HCT116 (cell line): ENCODE results near the gene MED23. TPM values are rescaled to one million over a fixed set of nuclear protein-coding genes. Genes with fewer than 3 reads are reported as not detected.

Source experiments
- ATAC-seq: fragments of 200-7000 bp; cut with Tn5 transposase; 2 replicates; pipeline ENCODE4 v1.9.1; 2020; ENCODE audit warnings: mild to moderate bottlenecking, moderate library complexity
- BruUV-seq: library from RNA; stranded (reverse); fragments of 400-500 nt; replicated peaks from 2 replicates; lab custom pipeline; 2021; lab: Mats Ljungman, UMichigan
- CTCF ChIA-PET: fragments of 300-600 bp; sonication (Branson Sonifier 250); formaldehyde crosslinking; loops from one replicate; lab custom pipeline; 2021; ENCODE audit warnings: antibody characterized with exemption; lab: Charles Lee
- POLR2A ChIA-PET: fragments of 300-600, 350-600 bp; sonication (Branson Sonifier 250); formaldehyde crosslinking; loops from one replicate; lab custom pipeline; 2021; ENCODE audit warnings: antibody characterized with exemption; lab: Charles Lee
- RAD21 ChIA-PET, 2 experiments: fragments of 300-600 bp; sonication (Branson Sonifier 250); formaldehyde crosslinking; loops; one replicate each; lab custom pipeline; 2023; ENCODE audit warnings: low total read pairs in 2 of 2; ENCODE audit not compliant: uncharacterized antibody in 2 of 2, unreplicated experiment in 2 of 2, low non-redundant PET in 1 of 2; lab: Charles Lee
- DNase-seq: peaks from one replicate; pipeline ENCODE4 v3.0.0-alpha.2; 2010; ENCODE audit warnings: low read depth, low spot score
- H2AFZ ChIP-seq: fragments of 200-600 bp; shearing (Covaris generic), sonication (generic); 2 replicates; pipeline ENCODE4 v1.6.1; 2017; ENCODE audit warnings: low read depth, mixed run types, mixed read lengths, antibody characterized with exemption, low read length; ENCODE audit not compliant: poor library complexity, severe bottlenecking
- H3K27ac ChIP-seq: 2 replicates; pipeline ENCODE4 v1.5.1; 2012; ENCODE audit warnings: low read depth, low read length
- H3K27me3 ChIP-seq: fragments of 200-600 bp; sonication (generic); 2 replicates; pipeline ENCODE4 v1.6.1; 2016; ENCODE audit warnings: mixed run types, low read length, mixed read lengths; ENCODE audit not compliant: insufficient read depth
- H3K36me3 ChIP-seq, 2 experiments: fragments of 200-500 bp in 1 of 2; fragments of 200-600 bp in 1 of 2; sonication (Bioruptor generic) in 1 of 2; sonication (generic) in 1 of 2; 2 replicates each; pipeline versions ENCODE4 v1.5.1 to v1.6.1; 2014 to 2016; ENCODE audit warnings: low read length in 2 of 2, inconsistent platforms in 1 of 2, mixed read lengths in 1 of 2, mixed run types in 1 of 2; ENCODE audit not compliant: insufficient read depth in 2 of 2, control insufficient read depth in 1 of 2
- H3K4me1 ChIP-seq, 2 experiments: fragments of 200-600 bp in 1 of 2; sonication (generic) in 1 of 2; 2 replicates each; pipeline versions ENCODE4 v1.5.1 to v1.6.1; 2012 to 2017; ENCODE audit warnings: low read length in 2 of 2, inconsistent platforms in 1 of 2, mild to moderate bottlenecking in 1 of 2, mixed read lengths in 1 of 2, mixed run types in 1 of 2, moderate library complexity in 1 of 2; ENCODE audit not compliant: insufficient read depth in 2 of 2, control insufficient read depth in 1 of 2
- H3K4me2 ChIP-seq: fragments of 200-600 bp; sonication (generic); 2 replicates; pipeline ENCODE4 v1.6.1; 2017; ENCODE audit warnings: mixed run types, low read length, mixed read lengths
- H3K4me3 ChIP-seq, 2 experiments: fragments of 200-600 bp in 1 of 2; sonication (generic) in 1 of 2; replicated peaks in 1 of 2; 2 replicates each; pipeline ENCODE4 v1.5.1; 2011 to 2016; ENCODE audit warnings: low read length in 2 of 2, control low read depth in 1 of 2, low read depth in 1 of 2, mild to moderate bottlenecking in 1 of 2, mixed read lengths in 1 of 2, mixed run types in 1 of 2
- H3K79me2 ChIP-seq: fragments of 200-600 bp; sonication (generic); 2 replicates; pipeline ENCODE4 v1.6.1; 2017; ENCODE audit warnings: mild to moderate bottlenecking, mixed run types, low read length, moderate library complexity, mixed read lengths; ENCODE audit not compliant: insufficient read depth
- H3K9ac ChIP-seq: fragments of 200-600 bp; sonication (generic); 2 replicates; pipeline ENCODE4 v1.6.1; 2016; ENCODE audit warnings: low read length, mixed read lengths
- H3K9me2 ChIP-seq: fragments of 200-600 bp; sonication (generic), shearing (Covaris generic); 2 replicates; pipeline ENCODE4 v1.6.1; 2017; ENCODE audit warnings: mixed run types, mild to moderate bottlenecking, moderate library complexity; ENCODE audit not compliant: insufficient read depth
- H3K9me3 ChIP-seq, 2 experiments: fragments of 200-500 bp in 1 of 2; fragments of 200-600 bp in 1 of 2; sonication (Bioruptor generic) in 1 of 2; sonication (generic) in 1 of 2; 2 replicates each; pipeline ENCODE4 v1.6.1; 2014 to 2017; ENCODE audit warnings: low read length in 2 of 2, mixed read lengths in 2 of 2, inconsistent platforms in 1 of 2, low read depth in 1 of 2, mild to moderate bottlenecking in 1 of 2, mixed run types in 1 of 2, moderate library complexity in 1 of 2; ENCODE audit not compliant: control insufficient read depth in 1 of 2, insufficient read depth in 1 of 2
- H4K20me1 ChIP-seq: fragments of 200-600 bp; sonication (generic), shearing (Covaris generic); 2 replicates; pipeline ENCODE4 v1.6.1; 2017; ENCODE audit warnings: mixed run types, mild to moderate bottlenecking, moderate library complexity; ENCODE audit not compliant: insufficient read depth
- ATF3 ChIP-seq: IDR thresholded peaks from 2 replicates; pipeline ENCODE4 v1.6.1; 2012
- CBX3 ChIP-seq: IDR thresholded peaks from 2 replicates; pipeline ENCODE4 v1.6.1; 2012; ENCODE audit warnings: low read depth
- CTCF ChIP-seq, 3 experiments: fragments of 200-600 bp in 1 of 3; sonication (generic) in 1 of 3; IDR thresholded peaks in 2 of 3; conservative IDR thresholded peaks in 1 of 3; 2 replicates each; pipeline ENCODE4 v1.5.1; 2012 to 2017; ENCODE audit warnings: low read depth in 2 of 3, low read length in 2 of 3, antibody characterized with exemption in 1 of 3, borderline replicate concordance in 1 of 3, control low read depth in 1 of 3, mild to moderate bottlenecking in 1 of 3, mixed read lengths in 1 of 3, mixed run types in 1 of 3, moderate library complexity in 1 of 3; ENCODE audit not compliant: insufficient read depth in 1 of 3
- EGR1 ChIP-seq: IDR thresholded peaks from 2 replicates; pipeline ENCODE4 v1.6.1; 2012; ENCODE audit warnings: low read depth
- EZH2phosphoT487 ChIP-seq: fragments of 200-600 bp; IDR thresholded peaks from 2 replicates; pipeline ENCODE4 v1.6.1; 2018; ENCODE audit warnings: antibody characterized with exemption, borderline replicate concordance
- FOSL1 ChIP-seq: IDR thresholded peaks from 2 replicates; pipeline ENCODE4 v1.6.1; 2012; ENCODE audit warnings: low read depth
- JUND ChIP-seq: IDR thresholded peaks from 2 replicates; pipeline ENCODE4 v1.6.1; 2012
- MAX ChIP-seq: IDR thresholded peaks from 2 replicates; pipeline ENCODE4 v1.6.1; 2012
- POLR2A ChIP-seq: IDR thresholded peaks from 2 replicates; pipeline ENCODE4 v1.7.0; 2011; ENCODE audit warnings: borderline replicate concordance; ENCODE audit not compliant: insufficient read depth, insufficient read length; ENCODE audit errors: extremely low read depth
- REST ChIP-seq: IDR thresholded peaks from 2 replicates; pipeline ENCODE4 v1.6.1; 2012; ENCODE audit warnings: low read depth
- SP1 ChIP-seq: IDR thresholded peaks from 2 replicates; pipeline ENCODE4 v1.6.1; 2012; ENCODE audit warnings: low read depth
- TCF7L2 ChIP-seq: IDR thresholded peaks from 2 replicates; pipeline ENCODE4 v1.7.0; 2011; ENCODE audit warnings: borderline replicate concordance, inconsistent platforms; ENCODE audit not compliant: insufficient read depth, insufficient read length; ENCODE audit errors: extremely low read depth
- YY1 ChIP-seq: IDR thresholded peaks from 2 replicates; pipeline ENCODE4 v1.6.1; 2011; ENCODE audit warnings: low read length, low read depth, moderate library complexity, mild to moderate bottlenecking; ENCODE audit not compliant: insufficient replicate concordance; ENCODE audit errors: extremely low read depth
- ZFX ChIP-seq: fragments of 450-650 bp; IDR thresholded peaks from 2 replicates; pipeline ENCODE4 v1.6.1; 2017
- intact Hi-C: fragments of 100-400 bp; cut with micrococcal nuclease; formaldehyde crosslinking; loops from 2 replicates; pipeline ENCODE4 v1.10.0; 2022
- total RNA-seq: library from RNA; stranded (reverse); gene quantifications from one replicate; pipeline ENCODE4 v1.2.1, GENCODE V29; 2021; ENCODE audit not compliant: unreplicated experiment
- TF ChIP-seq, protein P1 (sequence below): IDR thresholded peaks from 2 replicates; pipeline ENCODE4 v1.6.1; 2011; ENCODE audit warnings: mild to moderate bottlenecking, low read length, moderate library complexity; ENCODE audit not compliant: insufficient replicate concordance; ENCODE audit errors: extremely low read depth

MED23 gene
- total RNA-seq, 1 experiment from 2014 or later: 17.2 TPM

DNA sequence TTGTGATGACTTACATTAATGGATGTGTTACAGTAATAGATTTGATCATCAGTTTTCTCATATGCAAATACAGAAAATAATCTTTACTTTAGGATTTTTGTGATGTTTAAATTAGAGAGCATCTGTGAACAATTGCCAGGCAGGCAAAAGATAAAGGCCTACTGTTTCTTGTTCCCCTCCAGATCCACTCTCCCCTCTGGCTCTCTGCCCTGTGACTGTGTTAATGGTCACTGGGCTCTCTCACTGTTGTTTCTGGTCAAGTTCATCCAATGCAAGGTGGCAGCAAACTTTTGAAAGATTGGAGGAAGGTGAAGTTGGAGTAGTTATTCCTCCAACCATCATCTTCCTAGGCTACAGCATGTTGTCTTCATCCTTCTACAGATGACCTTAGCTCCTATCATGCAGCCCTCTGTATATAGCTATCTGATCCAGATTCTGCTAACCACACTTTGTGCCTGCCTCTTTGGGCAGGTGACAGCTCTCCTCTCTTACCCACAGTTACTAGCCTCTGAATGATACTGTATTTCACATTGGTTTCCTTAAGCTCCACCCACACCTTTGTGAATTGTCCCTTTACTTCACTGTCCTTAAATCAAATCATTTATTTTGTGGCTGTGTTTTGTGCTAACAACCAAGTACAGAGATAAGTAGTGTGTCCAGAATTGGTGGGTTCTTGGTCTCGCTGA, 103.9 kb downstream of the MED23 start:
- ChIA-PET RAD21 (no interaction called here), POLR2A (no interaction called here)
- H3K79me2 ChIP-seq: no peaks in the 10 kb centered on the region
- H3K27me3 ChIP-seq: no peaks in the 10 kb centered on the region
- H3K9ac ChIP-seq: no peak overlapping the region
- H3K9me2 ChIP-seq: no peaks in the 10 kb centered on the region
- no peak overlapping the region for H3K4me2 ChIP-seq
- no peaks in the 10 kb centered on the region for H4K20me1 ChIP-seq
- H2AFZ ChIP-seq: no peak overlapping the region
- H3K9me3 ChIP-seq: no peaks in the 10 kb centered on the region
- no peak for DNase-seq
- no peak overlapping the region for H3K27ac ChIP-seq
- intact Hi-C loops: no loop called here
- H3K4me1 ChIP-seq: no peaks in the 10 kb centered on the region
- TF ChIP-seq REST (no peak), FOSL1 (no peak), JUND (no peak), CTCF (IDR thresholded peaks at IDR 0.05 in 2 of 3, conservative IDR thresholded peaks at IDR 0.05 in 1 of 3; ENCODE audit: borderline replicate concordance in 1 of 3, insufficient read depth in 1 of 3, low read depth in 2 of 3, low read length in 2 of 3) (no peak), TCF7L2 (no peak), POLR2A (no peak), ZFX (no peak), YY1 (no peak), ATF3 (no peak), CBX3 (no peak), MAX (no peak), EGR1 (no peak), EZH2phosphoT487 (no peak), SP1 (no peak)
- TF ChIP-seq, protein P1, sequence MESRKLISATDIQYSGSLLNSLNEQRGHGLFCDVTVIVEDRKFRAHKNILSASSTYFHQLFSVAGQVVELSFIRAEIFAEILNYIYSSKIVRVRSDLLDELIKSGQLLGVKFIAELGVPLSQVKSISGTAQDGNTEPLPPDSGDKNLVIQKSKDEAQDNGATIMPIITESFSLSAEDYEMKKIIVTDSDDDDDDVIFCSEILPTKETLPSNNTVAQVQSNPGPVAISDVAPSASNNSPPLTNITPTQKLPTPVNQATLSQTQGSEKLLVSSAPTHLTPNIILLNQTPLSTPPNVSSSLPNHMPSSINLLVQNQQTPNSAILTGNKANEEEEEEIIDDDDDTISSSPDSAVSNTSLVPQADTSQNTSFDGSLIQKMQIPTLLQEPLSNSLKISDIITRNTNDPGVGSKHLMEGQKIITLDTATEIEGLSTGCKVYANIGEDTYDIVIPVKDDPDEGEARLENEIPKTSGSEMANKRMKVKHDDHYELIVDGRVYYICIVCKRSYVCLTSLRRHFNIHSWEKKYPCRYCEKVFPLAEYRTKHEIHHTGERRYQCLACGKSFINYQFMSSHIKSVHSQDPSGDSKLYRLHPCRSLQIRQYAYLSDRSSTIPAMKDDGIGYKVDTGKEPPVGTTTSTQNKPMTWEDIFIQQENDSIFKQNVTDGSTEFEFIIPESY: no peak
- TF ChIP-seq, all 23 proteins: peak for 0
- no peak for ATAC-seq
- H3K36me3 ChIP-seq: no peaks in the 10 kb centered on the region; a peak in 1 of 4 replicates
- BruUV-seq: no TSS peak
- CTCF ChIA-PET: no interaction called here
- H3K4me3 ChIP-seq: no peak overlapping the region
